ENCODE data around the gene CTDSP2. TPM values are rescaled to one million over a fixed set of nuclear protein-coding genes. Genes with fewer than 3 reads are reported as not detected.
"Not testable (repeated sequence)": the region's sequence is repeated elsewhere in the genome, so short reads cannot be mapped to it uniquely, and the experiment has no call there.

Gene CTDSP2
- polyA plus RNA-seq, 1 donor: 200 TPM

GRCh38 chr12:57834086-57834876 lies 12.2 kb downstream of the CTDSP2 start:
- DNase-seq: no peak

GRCh38 chr12:57833672-57834071 lies 12.9 kb downstream of the CTDSP2 start:
- DNase-seq: no peak

- no peak for DNase-seq
Measured at GRCh38 chr12:57832966-57833365, 13.6 kb downstream of the CTDSP2 start.

DNA sequence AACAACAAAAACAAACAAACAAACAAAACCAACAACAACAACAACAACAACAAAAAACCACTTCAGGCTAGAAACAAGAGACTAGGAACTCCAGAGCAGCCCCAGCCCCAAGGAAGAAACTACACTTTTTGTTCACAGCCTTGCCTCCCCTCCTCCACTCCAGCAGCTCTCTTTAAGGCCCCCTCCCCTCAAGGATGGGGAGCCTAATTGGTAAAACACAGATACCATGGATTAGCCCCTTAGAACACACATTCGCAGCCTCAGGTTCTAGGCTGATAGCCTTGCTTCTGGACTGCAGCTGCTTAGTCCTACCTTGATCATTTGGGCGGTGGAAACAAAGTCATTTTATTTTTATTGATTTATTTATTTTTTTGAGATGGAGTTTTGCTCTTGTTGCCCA lies 16.1 kb downstream of the CTDSP2 start:
- DNase-seq: no peak

DNA sequence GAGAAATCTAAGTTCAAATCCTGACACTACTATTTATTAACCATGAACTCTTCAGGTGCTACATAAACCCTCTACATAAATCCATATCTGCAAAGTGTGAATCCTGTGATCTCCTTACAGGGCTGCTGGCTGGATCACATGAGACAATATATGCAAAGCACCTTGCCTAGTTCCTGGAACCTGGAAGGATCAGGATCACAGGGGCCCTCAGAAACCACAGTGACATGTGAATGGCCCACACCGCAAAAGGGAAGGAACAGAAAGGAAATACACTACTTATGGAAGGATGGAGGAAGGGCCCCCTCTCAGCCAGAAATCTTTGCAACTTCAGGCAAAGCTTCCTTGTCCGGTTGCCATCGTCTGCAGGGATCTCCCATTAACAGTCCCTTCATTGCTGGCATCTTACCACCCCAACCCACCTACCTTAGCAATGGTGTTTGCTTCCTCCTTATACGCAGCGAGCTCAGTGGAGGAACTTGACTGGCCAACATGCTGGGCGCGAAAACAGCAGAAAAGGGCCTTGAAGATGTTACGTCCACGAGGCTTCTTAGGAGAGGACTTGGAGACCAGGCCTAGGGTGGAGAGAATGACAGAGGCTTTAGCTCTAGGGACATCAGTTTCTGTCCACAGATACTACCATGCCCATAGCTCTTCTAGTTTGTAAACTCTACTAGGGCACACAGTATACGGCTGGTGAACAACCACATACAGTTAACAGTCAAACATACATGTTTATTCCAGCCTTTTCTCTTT lies 17.3 kb downstream of the CTDSP2 start:
- no peak for DNase-seq

GRCh38 chr12:57826966-57827365 lies 19.6 kb downstream of the CTDSP2 start:
- DNase-seq: no peak

- DNase-seq: no peak
Measured at GRCh38 chr12:57826400-57826799, 20.1 kb downstream of the CTDSP2 start.

GRCh38 chr12:57825451-57825850 lies 21.1 kb downstream of the CTDSP2 start:
- DNase-seq: no peak

- DNase-seq: no peak
Measured at GRCh38 chr12:57823908-57824640, 22.5 kb downstream of the CTDSP2 start.

DNA sequence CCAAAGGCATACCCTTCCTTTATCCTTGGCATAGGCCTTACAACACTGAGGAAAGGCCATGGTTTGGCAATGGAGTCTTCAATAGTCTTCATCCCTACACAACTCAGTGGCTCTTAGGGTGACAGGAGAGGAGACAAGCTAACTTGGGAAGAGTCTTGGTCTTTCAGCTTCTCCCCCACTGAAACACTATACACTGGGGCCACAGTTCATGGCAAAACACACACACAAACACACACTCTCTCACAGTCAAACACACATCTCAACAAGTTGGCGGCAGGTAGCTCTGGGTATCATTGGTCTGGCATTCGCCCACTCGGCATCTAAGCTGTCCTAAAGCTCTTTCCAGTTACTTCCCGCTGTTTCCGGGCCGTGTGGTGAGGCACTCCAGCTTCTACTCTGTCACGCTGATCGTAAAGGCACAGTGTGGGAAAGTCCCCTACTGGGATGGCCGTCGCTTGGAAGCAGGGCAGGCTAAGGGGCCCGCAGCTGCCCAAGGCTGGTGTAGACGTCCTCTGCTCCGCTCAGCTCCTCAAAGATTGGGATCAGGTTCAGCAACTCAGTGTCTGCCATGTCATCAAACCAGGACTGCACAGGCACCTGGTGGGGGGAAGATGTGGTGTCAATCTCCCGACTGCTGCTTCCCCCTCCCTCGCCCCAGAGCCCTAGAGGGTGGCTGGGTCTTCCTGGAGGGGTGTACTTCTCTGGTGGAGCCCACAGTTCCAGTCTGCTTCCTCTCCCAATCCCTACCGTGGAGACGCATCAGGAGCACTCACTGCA lies 23.2 kb downstream of the CTDSP2 start:
- no peak for DNase-seq

- no peak for DNase-seq
Measured at GRCh38 chr12:57822392-57823130, 24.0 kb downstream of the CTDSP2 start.

DNA sequence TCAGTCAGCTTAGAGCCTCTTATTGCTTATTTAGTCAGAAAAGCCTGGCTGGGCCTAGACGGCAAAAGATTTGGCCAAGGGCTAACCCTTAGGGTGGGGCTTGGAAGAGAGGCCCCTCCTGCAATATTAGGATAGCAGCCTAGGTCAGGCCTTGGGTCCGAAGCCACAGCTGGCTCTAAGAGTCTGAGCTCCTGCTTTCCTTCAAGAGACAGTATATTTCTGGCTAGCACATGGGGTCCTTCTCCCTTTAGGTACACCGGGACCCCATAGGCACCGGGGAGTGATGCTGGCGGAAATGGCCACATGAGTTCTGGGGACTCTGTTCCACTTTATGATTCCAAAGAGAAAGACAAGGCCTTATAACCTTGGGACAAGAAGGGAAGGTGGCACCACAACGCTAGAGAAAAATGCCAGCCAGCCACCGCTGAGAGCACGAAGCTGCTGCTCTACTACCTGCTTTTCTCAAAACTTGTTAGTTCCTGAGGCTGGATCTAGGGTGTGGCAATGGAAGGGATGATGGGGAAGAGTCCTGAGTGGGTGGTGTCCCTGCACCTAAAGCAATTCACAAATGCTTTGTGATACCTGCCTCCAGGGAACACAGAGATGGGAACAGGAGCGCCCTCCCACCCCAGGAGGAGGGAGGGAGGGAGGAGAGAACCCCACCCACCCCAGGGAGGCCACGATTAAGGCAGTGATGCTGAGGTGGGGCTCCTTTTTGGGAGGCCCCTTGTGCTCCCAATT lies 24.9 kb downstream of the CTDSP2 start:
- no peak for DNase-seq

GRCh38 chr12:57821015-57821414 lies 25.5 kb downstream of the CTDSP2 start:
- DNase-seq: not testable (repeated sequence)

- not testable (repeated sequence) for DNase-seq
Measured at GRCh38 chr12:57820119-57820518, 26.4 kb downstream of the CTDSP2 start.

GRCh38 chr12:57817990-57818331 lies 28.6 kb downstream of the CTDSP2 start:
- not testable (repeated sequence) for DNase-seq

DNA sequence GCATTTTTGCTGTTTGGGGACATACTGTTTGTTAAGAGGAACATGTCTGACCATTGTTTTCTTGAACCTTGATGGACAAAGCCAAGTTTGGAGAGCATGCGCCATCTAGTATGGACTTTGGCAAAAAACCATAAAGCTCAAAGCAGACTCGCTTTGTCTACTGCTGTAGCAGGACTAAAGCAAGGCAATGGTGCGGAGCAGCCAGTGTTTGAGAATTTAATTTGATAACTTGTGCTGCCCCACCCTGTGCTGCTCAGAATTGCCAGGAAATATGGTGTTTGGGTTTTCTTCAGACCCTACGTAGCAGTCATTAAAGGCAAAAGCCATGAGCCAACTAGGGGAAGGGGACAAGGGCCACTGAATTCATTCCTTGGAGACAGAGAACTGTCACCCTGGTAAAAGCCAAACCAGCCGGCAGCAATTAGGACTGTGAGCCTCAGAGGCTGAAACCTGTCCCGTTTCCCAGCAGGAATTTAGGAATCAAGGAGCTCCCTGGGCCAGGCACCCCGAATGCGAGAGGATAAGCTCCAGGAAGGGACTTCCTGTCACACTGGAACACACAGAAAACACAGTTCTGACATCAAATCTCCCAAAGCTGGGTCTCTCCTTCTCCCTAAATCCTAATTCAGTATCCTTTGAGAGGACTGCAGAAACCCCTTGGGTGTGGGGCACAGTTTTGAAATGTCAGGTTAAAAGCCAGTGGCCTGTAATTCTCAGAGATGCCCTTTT lies 29.1 kb downstream of the CTDSP2 start:
- no peak for DNase-seq

DNA sequence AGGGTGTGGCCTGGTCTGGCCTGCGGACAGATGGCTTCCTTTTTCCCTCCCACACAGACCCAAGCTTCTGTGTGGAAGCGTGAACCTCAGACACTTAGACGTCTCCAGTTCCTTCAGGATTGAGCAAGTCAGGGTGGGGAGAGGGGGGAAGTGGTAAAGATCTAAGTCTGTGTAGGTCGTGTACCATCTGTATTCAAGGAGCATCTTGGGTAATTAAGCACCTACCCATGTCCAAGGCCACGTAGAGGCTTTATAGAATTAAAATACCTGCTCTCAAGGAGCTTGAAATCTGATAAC lies 29.7 kb downstream of the CTDSP2 start:
- DNase-seq: no peak

GRCh38 chr12:57816001-57816854 lies 30.3 kb downstream of the CTDSP2 start:
- no peak for DNase-seq

GRCh38 chr12:57815177-57816000 lies 31.1 kb downstream of the CTDSP2 start:
- no peak for DNase-seq
